Hematopoietic multipotent progenitor cell treated with erythropoietin and hydrocortisone succinate and interleukin-3 and kit ligand, for 6 days (in vitro differentiated cells): Measurements from ENCODE around the gene CCDC87.
A peak's percentile ranks its signal among the peaks of the same experiment; 100 is the strongest.
"Not testable (repeated sequence)": the region's sequence is repeated elsewhere in the genome, so short reads cannot be mapped to it uniquely, and the experiment has no call there.

ENCODE experiments used
- DNase-seq: peaks from one replicate; pipeline ENCODE4 v3.0.0-alpha.2; 2015

Gene CCDC87

DNA sequence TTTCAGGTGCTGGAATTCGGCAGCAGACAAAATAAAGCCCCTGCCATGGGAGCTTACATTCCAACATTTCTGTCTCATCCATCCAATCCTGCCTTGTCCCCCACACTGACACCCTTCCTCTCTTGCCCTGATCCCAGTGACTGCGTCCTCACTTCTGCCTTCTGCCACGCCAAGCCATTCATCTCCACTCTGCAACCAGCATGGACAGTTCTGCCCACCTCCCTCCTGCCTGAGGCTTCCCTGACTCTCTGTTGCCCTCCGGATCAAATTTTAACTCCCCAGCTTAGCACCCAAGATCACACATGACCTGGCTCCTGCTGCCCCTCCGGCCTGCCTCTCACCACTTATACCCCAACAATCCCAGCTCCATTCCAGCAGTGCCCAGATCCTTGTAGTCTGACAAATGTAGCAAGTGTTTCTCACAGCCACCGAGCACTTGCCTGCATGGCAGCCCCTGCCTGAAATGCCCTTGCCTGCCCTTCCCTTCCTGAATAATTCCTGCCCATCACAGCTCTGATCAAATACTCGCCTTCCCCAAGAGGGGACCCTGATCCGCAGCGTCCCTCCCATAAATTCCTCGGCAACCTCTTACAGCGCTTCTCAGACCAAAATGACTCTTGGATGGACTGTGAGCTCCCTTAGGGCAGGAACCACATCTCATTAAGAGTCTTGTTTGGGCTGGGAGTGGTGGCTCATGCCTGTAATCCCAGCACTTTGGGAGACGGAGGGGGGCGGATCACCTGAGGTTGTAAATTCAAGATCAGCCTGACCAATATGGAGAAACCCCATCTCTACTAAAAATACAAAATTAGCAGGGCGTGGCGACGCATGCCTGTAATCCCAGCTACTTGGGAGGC is 43.9 kb downstream of the CCDC87 start:
- DNase-seq: no peak

DNA sequence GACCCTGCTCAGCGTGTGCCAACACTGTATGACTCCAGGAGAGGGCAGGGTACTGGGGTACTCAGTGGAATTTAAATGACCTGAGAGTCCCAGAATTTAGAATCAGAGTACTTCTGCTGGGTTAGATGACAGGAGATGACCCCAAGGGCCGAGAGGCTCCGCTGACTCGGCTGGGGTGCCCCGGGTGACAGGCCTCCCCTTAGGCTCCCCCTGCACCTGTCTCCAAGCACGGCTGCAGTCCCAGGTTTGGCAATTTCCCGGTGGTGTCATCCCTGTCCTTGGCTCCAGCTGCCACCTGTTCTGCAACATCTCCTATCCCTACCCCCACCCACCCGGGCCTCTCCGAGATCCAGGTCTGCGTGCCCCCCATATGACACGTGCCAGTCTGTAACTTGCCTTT is 44.8 kb downstream of the CCDC87 start:
- no peak for DNase-seq

DNA sequence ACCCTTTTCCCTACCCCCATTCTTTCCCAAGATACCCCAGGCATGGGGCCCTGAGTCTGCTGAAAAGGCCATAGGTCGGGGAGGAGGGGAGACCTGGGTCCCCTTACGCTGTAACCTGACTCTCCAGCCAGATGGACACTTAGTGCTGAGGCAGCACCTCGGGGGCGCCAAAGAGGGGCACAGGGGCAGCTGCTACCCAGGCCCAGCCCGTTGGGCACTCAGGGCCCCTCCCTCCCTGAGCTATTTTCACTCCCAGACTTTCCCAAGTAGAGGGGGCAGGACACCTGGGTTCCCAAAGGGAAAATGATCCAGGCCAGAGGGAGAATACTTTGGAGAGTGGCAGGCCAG is 45.2 kb downstream of the CCDC87 start:
- DNase-seq: no peak

DNA sequence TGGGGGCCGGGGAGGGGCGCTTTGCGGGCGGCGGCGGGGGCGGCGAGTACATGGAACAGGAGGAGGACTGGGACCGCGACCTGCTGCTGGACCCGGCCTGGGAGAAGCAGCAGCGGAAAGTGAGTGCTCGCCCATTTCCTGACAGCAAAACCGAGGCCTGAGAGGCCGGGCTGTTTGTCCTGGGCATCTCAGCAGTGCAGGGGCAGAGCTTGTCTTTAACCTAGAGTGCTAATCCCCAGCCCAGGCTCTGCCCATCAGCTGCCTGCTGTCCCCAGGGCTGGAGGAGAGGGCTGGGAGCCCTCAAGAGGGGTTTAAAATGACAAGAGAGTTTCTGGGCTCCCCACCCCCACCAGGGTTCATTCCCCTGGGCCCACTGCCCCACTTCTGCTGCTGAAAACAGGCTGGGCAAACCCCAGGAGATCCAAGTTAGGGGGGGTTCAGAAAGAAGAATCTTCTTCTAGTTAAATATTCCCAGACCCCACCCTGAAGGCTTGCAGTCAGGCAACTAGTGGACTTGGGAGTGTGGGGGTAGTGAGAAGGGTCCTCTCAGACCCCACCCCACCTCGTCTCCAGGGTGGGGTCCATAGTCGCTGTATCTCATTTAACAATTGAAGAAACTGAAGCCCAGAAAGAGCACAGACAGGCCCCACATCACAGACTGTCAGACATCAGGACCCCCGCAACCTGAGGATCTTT is 45.7 kb downstream of the CCDC87 start:
- DNase-seq: no peak

DNA sequence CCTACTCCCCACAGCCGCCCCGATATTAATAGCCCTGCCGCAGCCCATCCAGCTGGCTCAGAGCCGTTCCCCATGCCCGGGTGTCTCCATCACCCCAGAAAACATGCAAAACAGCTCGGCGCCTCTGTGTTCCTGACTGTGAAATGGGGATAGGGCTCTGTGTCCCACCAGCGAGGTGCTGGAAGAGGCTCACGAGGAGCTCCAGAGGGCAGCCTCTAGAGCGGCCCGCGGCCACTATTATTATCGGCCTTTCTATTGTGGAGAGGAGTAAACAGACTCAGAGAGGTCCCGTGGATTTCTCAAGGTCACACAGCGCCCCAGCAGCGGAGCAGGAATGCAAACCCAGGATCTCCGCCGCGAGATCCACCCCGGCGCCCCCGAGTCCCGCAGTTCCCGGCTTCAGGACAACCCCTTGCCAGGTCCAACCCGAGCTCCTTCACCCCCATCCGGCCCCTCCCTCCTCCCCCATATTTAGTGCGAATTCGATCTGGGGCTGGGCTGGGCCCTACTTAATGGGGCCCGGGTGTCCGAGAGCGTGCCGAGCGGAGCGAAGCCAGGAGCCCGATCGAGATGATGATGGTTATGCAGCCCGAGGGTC is 46.4 kb downstream of the CCDC87 start, which contains the start of gene ACTN3:
ACTN3 (plus strand) TSS at position 536 of the 598 bp plus-strand sequence; CDS start at position 571, 35 bp downstream.
- DNase-seq: no peak

DNA sequence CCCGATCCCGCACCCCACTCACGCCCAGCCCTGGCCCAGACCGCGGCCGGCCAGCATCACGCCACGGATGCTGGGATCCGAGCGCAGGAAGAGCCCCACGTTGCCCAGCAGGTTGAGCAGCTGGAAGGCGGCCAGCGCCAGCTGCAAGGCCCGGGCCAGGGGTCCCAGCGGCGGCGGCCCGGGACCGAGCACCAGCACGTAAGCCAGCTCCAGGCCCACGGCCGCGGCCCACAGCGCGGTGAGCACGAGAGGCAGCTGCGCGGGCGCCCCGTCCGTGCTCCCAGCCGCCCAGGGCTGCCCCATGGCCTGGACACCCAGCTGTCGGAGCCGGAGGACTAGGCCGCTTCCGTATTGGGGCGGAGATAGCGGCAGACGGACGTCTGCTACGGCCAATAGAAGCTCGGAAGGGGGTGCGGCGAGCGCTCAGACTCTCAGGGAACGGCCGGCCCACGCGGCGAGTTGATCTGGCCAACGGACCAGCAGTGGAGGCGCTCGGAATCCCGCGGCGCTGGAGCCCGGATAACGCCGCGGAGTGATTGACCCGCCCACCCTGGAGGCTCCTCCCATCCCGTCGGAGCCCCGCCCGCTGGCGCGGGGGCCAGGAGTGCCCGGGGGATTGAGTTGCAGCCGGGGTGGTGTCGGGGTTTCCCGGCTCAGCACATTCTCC is 47.0 kb downstream of the CCDC87 start, which contains the start of gene ZDHHC24:
ZDHHC24 (minus strand) TSS at position 348 of the 667 bp plus-strand sequence; CDS start at position 303, 45 bp downstream.
- DNase-seq: peak; percentile 98

DNA sequence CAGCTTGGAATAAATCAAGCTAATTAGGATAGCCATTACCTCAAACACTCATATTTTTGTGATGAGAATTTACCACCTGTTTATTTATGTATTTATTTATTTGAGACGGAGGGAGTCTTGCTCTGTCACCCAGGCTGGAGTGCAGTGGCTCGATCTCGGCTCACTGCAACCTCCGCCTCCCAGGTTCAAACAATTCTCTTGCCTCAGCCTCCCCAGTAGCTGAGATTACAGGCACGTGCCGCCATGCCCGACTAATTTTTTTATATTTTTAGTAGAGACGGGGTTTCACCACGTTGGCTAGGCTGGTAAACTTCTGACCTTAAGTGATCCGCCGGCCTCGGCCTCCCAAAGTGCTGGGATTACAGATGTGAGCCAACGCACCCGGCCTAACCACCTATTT is 47.9 kb downstream of the CCDC87 start:
- DNase-seq: not testable (repeated sequence)

DNA sequence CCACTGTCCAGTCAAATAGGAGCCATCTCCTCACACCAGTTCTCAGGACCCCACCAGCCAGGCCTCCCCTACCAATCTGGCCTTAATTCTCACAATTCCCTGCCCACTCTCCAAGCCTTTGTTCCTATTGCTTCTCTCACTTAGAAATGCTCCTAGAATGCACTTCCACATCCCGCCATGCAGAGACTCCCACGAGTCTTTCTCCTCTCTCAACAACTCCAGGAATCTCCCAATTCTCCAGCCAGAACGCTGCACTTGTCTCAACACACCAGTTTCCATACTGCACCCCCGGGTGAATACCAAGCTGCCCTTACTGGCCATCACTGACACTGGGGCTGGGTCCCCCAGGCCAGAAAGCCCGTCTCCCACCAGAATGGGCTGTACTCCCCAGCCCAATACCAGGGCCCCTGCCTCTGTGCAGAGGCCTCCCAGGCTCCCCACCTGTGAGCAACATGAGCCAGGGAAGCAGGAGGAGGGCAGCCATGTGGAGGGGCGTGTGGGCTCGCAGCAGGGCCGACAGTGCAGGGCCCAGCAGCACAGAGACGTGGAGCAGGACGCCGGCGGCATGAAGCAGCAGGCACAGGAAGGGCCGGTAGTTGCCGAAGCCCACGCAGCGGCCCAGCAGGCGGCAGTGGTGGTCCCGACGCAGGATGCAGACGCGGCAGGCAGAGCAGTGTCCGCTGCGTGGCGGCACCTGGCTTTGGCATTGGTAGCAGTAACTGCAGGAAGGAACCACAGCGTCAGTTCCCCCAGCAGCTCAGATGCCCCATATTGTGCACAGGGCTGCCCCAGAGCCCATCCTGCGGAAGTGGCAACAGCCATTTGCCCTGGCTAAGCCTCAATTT is 49.4 kb downstream of the CCDC87 start:
- DNase-seq: peak; percentile 89

DNA sequence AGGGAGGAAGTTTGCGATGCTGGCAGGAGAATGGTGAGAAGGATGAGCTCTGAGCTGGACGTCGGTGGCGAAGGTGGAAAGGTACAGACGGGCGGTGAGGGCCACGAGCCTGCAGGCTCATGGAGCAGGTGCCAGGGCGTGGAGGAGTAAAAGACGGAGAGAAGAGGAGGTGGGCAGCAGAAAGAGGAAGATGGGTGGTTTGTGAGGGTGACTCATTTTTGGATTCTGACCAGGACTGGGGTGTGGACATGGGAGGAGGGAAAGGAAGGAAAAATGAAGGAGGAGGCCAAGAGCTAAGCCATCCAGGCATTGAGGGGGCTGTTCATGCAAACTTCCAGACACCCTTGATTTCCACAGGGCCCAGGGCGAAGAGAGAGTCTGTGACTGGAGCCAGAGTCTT is 50.5 kb downstream of the CCDC87 start:
- DNase-seq: no peak

DNA sequence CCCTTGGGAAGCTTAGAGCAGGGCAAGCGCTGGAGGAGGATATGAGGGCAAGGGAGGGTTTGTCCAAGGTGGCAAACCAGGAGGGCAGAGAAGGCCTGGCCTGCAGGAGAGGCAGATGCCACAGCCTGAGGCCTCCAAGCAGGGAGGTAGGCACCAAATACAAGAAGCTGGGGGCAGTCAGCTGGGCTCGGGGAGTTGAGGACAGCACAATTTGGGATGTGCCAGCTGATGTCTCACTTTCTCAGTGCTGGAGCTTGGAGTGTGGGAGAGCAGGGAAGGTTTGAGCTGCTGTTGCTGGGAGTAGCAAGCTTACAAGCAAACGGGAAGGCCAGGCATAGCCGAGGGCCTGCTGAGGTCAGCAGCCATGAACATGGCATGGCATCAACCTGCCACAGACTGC is 51.0 kb downstream of the CCDC87 start:
- no peak for DNase-seq

DNA sequence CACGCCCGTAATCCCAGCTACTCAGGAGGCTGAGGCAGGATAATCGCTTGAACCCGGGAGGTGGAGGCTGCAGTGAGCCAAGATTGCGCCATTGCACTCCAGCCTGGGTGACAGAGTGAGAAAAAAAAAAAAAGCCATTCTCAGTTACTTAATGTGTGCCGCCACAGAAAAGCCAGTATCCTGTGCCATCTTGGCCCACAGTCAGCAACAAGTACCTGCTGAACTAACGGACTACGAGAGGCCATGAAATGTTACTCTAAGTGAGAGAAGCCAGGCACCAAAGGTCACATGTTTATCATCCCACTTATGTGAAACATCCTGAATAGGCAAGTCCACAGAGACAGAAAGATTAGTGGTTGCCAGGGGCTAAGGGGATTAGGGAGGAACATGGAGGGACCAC is 52.3 kb downstream of the CCDC87 start:
- peak; percentile 7 for DNase-seq
